AG04450 (cell line): ENCODE results near the gene CYP26B1. TPM values are rescaled to one million over a fixed set of nuclear protein-coding genes. Genes with fewer than 3 reads are reported as not detected.

ENCODE experiments used
- CTCF ChIA-PET: fragments of 300-600, 350-600 bp; formaldehyde crosslinking; extraction: SDS; loops from one replicate; lab custom pipeline; 2022; ENCODE audit warnings: antibody characterized with exemption, inconsistent platforms; lab: Charles Lee
- POLR2A ChIA-PET: fragments of 350-600 bp; formaldehyde crosslinking; extraction: SDS; loops from one replicate; lab custom pipeline; 2021; ENCODE audit warnings: antibody characterized with exemption, inconsistent platforms; lab: Yijun Ruan, JAX
- DNase-seq: peaks from one replicate; pipeline ENCODE4 v3.0.0-alpha.2; 2011; ENCODE audit warnings: low read depth, low spot score
- H3K27ac ChIP-seq: one replicate; pipeline ENCODE4 v1.5.1; 2012; ENCODE audit warnings: low read depth, low read length, control low read depth
- H3K27me3 ChIP-seq: one replicate; pipeline ENCODE4 v1.6.0; 2012; ENCODE audit warnings: low read length; ENCODE audit not compliant: control insufficient read depth, insufficient read depth
- H3K4me3 ChIP-seq: 2 replicates; pipeline ENCODE4 v1.5.1; 2011; ENCODE audit warnings: mild to moderate bottlenecking, low read depth, low read length, control low read depth
- H3K9me3 ChIP-seq: 2 replicates; pipeline ENCODE4 v1.5.1; 2012; ENCODE audit warnings: low read length; ENCODE audit not compliant: control insufficient read depth, insufficient read depth
- polyA plus RNA-seq: library from polyadenylated mRNA; depleted of rRNA; stranded (reverse); fragments of >200 nt; gene quantifications from 2 replicates; pipeline ENCODE4 v1.2.3, GENCODE V29; 2011
- TF ChIP-seq, protein P1 (sequence below): IDR thresholded peaks from 2 replicates; pipeline ENCODE4 v1.5.1; 2011; ENCODE audit warnings: low read depth, low read length, control low read depth, inconsistent platforms

CYP26B1 gene
- polyA plus RNA-seq, 1 experiment = 0.01 TPM

DNA sequence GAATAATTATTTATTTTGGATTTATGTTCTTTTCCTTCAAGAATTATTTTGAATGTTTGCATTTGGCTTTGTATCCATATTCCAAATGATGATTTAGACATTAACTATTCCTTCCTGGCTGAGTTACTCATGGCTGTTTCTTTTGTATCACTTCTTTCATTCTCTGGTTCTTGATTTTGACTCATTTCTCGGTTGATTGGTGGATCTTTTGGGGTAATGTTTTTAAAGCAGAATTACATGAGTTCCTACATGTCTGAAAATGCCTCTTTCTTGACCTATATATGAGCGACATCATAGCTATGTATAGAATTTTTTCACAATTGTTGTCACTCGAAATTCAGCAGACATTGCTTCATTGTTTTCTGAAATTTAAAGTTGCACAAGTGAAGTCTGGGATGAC is 39.5 kb downstream of the CYP26B1 start:
- H3K9me3 ChIP-seq = no peaks in the 10 kb centered on the region
- CTCF ChIA-PET = interaction anchor here (0.7 to 1.0 kb wide), 3 partner anchors 30 to 638 kb away, joined by 3 to 4 read pairs (median 3); no protein-coding TSS in a partner anchor
- H3K27ac ChIP-seq = no peak overlapping the region
- no peak for DNase-seq
- POLR2A ChIA-PET = no interaction called here
- peaks cover 3% of the 10 kb centered on the region for H3K27me3 ChIP-seq
- H3K4me3 ChIP-seq = no peak overlapping the region
- TF ChIP-seq, protein P1, sequence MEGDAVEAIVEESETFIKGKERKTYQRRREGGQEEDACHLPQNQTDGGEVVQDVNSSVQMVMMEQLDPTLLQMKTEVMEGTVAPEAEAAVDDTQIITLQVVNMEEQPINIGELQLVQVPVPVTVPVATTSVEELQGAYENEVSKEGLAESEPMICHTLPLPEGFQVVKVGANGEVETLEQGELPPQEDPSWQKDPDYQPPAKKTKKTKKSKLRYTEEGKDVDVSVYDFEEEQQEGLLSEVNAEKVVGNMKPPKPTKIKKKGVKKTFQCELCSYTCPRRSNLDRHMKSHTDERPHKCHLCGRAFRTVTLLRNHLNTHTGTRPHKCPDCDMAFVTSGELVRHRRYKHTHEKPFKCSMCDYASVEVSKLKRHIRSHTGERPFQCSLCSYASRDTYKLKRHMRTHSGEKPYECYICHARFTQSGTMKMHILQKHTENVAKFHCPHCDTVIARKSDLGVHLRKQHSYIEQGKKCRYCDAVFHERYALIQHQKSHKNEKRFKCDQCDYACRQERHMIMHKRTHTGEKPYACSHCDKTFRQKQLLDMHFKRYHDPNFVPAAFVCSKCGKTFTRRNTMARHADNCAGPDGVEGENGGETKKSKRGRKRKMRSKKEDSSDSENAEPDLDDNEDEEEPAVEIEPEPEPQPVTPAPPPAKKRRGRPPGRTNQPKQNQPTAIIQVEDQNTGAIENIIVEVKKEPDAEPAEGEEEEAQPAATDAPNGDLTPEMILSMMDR = no peak

GRCh38 chr2:72106978-72107377 is 40.7 kb downstream of the CYP26B1 start:
- DNase-seq = no peak
- ChIA-PET CTCF (no interaction called here), POLR2A (no interaction called here)
- Histone ChIP-seq H3K27me3 (peaks cover 5% of the 10 kb centered on the region), H3K4me3 (no peak overlapping the region), H3K9me3 (no peaks in the 10 kb centered on the region), H3K27ac (no peak overlapping the region)
- TF ChIP-seq, protein P1 = no peak

DNA sequence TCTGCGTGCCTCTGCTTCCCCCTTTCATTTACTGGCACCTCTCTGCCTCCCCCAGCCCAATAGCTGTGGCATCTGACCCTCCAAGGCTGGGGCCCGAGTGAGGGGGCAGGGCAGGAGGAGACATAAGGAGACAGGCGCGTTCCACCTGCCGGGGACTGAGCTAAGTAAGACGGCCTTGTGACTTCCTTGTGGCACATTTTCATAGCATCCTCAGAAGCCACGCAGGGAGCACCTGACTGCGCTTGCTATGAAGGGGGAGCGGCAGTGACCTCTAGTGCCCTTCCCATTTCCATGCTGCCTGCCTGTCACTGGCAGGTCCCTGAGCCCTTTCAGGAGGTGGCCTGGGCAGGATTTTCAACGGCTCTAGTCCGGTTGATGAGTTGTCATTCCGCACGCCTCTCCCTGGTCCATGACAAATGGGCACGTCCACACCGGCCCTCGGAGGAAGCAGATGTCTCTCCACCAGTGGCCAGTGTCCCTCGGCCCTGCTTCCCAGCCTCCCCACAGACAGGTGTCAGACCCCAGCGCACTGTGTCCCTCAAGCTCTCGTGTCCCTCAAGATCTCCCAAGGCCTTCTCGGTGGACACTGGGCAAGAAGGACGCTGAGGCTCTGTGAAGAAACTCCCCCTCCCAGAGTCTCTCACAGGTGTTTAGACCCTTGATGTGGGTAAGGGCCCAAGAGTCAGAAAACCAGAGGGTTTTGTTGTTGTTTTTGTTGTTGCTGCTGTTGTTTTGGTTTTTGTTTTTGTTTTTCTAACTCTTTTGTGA is 42.7 kb downstream of the CYP26B1 start:
- CTCF ChIA-PET = no interaction called here
- TF ChIP-seq, protein P1 = no peak
- Histone ChIP-seq H3K27me3 (peaks cover 5% of the 10 kb centered on the region), H3K4me3 (no peak overlapping the region), H3K9me3 (no peaks in the 10 kb centered on the region), H3K27ac (no peak overlapping the region)
- POLR2A ChIA-PET = no interaction called here
- no peak for DNase-seq

DNA sequence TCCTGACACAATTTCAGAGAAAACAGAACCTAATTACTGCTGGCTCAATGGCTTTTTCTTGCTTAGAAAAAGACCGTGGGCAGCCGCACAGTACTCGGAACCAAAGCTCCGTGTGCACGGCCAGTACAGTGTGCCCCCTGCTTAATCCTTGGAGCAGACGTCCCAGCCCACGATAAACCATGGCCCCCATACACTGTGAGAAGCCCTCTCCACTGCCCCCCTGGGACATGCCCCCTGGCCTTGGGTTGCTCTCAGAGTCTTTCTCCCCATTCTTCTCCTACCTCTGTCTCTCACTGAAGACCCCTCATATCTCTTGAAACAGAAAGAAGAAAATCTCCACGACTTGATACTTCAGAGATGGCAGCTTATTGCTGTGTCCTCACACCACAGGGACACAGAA is 44.0 kb downstream of the CYP26B1 start:
- no peak for DNase-seq
- ChIA-PET CTCF (no interaction called here), POLR2A (no interaction called here)
- TF ChIP-seq, protein P1 = no peak
- Histone ChIP-seq H3K27ac (no peak overlapping the region), H3K4me3 (no peak overlapping the region), H3K27me3 (peaks cover 5% of the 10 kb centered on the region), H3K9me3 (no peaks in the 10 kb centered on the region)

DNA sequence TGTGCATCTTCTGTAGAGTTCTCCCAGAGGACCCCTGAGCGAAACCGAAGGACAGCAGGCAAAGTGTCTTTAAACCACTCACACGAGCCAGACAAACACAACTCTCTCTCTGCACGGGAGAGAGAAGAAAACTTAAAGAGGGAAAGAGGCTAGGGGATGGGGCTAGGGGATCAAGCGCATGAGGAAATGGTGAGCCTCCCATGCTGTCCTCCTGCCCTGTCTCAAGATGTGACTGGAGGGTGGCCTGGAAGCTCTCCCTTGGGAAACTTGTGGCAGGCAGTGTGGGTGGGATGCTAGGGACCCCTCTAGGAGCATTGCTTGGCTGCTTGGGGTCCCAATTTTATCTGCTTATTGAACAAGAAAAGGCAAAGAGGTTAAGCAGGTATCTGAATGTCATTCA is 44.5 kb downstream of the CYP26B1 start:
- Histone ChIP-seq H3K27me3 (peaks cover 5% of the 10 kb centered on the region), H3K9me3 (no peaks in the 10 kb centered on the region), H3K27ac (no peak overlapping the region), H3K4me3 (no peak overlapping the region)
- POLR2A ChIA-PET = no interaction called here
- CTCF ChIA-PET = no interaction called here
- DNase-seq = no peak
- TF ChIP-seq, protein P1 = no peak
